Measurements from ENCODE around the gene SLC6A3.

GRCh38 chr5:1468247-1468612 is 23.0 kb upstream of the SLC6A3 start:
- TF ChIP-seq ATF2 (CRISPR knock-in tag; IDR thresholded peaks at IDR 0.05; ENCODE audit: borderline replicate concordance, low read depth) = no peak
- no peak for TF ChIP-seq FOXJ3 (CRISPR knock-in tag; IDR thresholded peaks at IDR 0.05; ENCODE audit: borderline replicate concordance)
- TF ChIP-seq CBFB (CRISPR knock-in tag; IDR thresholded peaks at IDR 0.05; ENCODE audit: low read depth) = no peak
- TF ChIP-seq ZNF512 (CRISPR knock-in tag; IDR thresholded peaks at IDR 0.05; ENCODE audit: borderline replicate concordance) = no peak
